GM19463 (cell line): ENCODE data around the gene BCAT1.

Experiments used
- ATAC-seq: cut with Tn5 transposase; IDR thresholded peaks from one replicate; pipeline ENCODE4 v1.9.1; 2021; ENCODE audit warnings: mild to moderate bottlenecking, moderate library complexity; ENCODE audit not compliant: unreplicated experiment

Gene BCAT1, protein sequence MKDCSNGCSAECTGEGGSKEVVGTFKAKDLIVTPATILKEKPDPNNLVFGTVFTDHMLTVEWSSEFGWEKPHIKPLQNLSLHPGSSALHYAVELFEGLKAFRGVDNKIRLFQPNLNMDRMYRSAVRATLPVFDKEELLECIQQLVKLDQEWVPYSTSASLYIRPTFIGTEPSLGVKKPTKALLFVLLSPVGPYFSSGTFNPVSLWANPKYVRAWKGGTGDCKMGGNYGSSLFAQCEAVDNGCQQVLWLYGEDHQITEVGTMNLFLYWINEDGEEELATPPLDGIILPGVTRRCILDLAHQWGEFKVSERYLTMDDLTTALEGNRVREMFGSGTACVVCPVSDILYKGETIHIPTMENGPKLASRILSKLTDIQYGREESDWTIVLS

GRCh38 chr12:24948757-24949722, at the start of gene BCAT1:
Gene BCAT1, minus strand, starts transcription at chr12:24949101. Its CDS starts 169 bp downstream, at chr12:24948932.
- peak; percentile 40 for ATAC-seq

DNA sequence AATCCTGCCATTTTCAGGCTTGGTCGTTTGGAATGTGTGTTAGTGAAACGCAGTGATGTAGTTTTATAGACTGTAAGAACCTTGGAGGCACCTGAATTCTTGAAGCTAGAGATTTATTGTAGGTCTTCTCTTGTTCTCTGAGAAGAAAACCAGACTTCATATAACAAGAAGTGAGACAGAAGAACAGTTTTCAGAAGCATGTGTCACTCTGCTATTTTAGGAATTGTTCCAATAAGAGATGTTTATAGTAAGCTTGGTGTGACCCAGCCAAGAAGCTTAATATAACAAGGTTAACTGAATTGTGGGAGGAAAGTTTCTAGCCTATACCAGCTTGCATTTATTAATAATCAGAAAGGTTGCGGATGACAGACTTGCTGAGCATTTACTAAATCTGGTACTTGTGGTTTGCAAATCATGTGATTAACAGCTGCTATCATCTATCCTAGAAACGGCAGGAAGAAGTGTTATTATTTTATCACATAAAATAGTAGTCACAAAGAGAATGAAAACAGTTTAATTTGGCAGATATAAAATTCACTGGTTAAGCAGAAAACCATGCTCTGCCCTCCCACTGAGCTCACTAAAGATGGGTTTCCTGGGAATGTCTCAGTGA, 49.2 kb upstream of the BCAT1 start:
- ATAC-seq = peak; percentile 75

DNA sequence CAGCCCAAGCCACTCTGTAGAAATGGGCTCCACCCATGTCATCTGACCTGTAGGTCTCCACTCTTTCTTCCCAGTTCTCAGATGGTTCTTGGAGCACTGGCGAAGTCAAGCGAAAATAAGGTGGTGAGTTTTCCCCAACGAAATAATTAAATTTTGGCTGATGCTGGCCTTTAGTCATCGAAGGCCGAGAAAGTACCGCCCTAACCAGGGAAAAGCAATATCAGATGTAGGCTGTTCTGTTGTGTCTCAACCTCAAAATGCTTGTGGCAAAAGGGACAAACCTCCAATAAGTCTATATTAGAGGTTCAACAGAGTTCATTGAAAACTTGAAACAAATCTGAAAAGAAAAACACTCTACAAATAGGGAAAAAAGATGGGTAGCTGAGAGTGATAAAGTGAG, 48.6 kb upstream of the BCAT1 start:
- ATAC-seq = no peak

DNA sequence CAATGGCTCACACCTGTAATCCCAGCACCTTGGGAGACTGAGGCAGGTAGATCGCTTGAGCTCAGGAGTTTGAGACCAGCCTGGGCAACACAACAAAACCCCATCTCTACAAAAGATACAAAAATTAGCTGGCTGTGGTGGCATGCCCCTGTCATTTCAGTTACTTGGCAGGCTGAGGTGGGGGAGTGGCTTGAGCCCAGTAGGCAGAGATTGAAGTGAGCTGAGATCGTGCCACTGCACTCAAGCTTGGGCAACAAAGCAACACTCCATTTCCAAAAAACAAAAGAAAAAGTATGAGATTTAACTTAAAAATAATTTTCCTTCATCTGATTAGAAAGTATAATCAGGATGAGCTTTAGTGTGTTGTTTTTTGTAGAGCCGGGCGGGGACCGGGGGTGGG, 47.9 kb upstream of the BCAT1 start:
- ATAC-seq = no peak

DNA sequence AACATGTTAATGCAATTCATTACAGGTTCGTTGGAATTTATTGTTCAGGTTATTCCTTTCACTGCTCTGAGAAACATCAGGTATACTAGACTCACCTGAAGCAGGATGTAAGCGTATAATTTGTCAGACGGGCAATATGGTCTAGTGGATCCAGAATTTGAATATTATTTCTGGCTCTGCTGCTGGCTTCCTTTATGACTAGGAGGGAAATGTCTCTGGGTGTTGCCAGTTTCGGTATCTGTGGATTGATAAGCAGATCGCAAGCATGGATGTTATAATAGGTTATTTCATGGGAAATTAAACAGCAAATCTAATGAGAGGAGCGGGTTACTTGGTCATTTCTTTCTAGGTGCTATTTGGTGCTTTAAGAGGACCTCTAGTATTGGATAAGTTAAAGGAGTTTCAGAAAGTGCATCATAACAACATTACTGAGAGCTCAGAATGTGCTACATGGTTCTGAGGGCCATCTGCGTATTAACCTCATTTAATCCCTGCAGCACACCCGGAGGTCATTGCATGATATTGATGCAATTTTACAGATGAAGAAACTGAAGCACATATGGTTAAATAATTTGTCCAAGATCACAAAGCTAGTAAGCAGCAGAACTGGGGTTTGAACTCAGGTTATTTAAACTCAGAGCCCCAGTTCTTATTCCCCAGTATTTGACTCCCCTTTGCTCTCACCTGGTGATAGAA, 47.3 kb upstream of the BCAT1 start:
- no peak for ATAC-seq

- no peak for ATAC-seq
These were observed 44.9 kb upstream of the BCAT1 start for GRCh38 chr12:24993793-24994192.

- peak; percentile 47 for ATAC-seq
These were observed 42.5 kb upstream of the BCAT1 start for GRCh38 chr12:24991209-24992049.

DNA sequence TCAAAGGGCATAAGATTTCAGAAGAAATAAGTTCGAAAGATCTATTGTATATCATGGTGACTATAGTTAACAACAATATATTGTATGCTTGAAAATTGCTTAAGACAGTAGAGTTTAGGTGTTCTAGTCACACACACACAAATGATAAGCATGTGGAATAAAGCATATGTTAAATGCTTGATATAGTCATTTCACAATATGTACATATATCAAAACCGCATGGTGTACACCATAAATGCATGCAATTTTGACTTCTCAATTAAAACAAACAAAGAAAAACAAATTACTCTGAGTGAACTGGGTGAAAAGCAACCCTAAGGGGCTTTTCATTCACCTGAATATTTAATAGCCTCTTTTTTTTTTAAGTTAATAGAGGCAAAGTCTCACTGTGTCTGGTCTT, 40.3 kb upstream of the BCAT1 start:
- ATAC-seq = no peak

- no peak for ATAC-seq
These were observed 33.3 kb upstream of the BCAT1 start for GRCh38 chr12:24982250-24982649.

- ATAC-seq = no peak
These were observed 31.3 kb upstream of the BCAT1 start for GRCh38 chr12:24979976-24980730.

DNA sequence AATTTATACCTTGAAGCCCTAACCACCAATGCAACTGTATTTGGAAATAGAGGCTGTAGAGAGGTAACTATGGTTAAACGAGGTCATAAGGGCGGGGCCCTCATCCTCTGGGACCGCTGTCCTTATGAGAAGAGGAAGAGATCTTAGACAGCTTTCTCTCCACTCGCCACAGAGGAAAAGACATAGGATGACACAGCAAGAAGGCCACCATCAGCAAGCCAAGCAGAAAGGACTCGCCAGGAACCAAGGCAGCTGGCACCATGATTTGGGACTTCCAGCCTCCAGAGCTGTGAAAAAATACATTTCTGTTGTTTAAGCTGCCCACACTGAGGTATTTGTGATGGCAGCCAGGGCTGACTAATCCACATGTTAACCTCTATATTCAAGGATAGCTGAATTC, 30.4 kb upstream of the BCAT1 start:
- ATAC-seq = no peak

DNA sequence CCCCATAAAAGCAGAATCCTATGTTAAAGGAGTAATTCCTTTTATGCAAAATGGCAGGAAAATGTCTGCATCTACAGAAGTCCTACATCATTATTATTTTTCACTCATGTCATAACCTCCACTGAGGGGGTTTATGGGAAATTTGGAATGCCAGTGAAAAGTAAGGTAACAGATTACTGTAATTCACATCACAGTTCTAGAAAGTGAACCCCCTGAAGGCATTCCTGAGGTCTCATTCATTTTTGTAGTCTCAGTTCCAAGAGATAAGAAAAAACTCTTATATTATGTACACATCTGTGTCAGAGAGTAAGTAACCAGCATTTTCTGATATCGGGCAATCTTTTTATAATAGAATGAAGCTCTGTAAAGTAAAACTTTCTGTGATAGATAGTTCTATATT, 28.8 kb upstream of the BCAT1 start:
- no peak for ATAC-seq

DNA sequence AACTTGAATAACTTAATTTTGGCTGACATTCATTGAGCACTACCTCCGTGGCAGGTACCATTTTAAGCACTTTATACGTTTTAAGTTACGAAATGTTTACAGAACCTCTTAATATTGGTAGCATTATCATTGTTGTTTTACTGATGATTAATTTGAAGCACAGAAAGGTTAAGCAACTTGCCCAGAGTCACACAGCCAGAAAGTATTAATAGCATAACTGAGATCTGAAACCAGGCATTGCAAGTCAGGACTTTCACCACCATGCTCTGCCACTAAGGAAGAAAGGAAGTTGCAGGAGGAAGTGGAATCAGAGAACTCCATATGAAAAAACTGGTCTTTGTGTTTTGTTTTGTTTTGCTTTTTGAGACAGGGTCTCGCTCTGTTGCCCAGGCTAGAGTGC, 28.2 kb upstream of the BCAT1 start:
- no peak for ATAC-seq

DNA sequence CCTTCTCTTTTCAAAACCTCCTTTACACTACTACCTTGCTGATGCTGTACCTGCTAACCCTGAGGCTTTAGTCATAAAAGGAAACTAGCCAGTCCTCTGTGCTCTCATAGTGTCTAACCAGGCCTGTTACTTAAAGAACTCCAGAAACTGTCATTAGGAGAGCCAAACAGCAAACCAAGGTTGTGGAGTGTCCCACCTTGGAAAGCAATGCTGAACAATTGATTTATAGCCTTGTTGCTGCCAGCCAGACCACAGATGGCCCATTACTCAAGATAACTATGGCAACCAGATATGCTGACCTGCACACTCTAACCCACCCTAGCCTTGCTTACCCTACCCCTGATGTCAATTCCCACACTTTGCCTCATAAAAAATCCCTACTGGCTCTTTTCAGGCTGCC, 26.5 kb upstream of the BCAT1 start:
- ATAC-seq = no peak

DNA sequence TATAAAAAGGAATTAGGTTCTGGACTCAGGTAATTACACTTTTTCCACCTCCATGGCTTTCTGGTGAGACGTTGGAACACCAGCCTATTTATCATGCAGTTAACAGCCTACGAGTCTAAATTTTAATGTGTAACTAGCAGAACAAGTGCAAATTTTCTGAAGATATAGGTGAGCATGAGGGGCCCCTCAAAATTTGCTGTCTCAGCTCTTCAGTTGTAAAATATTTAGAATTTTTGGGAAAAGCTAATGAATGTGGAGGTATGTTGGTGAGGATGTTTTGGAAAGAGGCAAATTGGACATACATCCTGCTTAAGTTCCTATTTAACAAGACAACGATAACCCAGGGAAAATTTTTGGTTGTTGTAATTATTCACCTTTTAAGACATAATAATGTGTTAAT, 25.3 kb upstream of the BCAT1 start:
- no peak for ATAC-seq

GRCh38 chr12:24972078-24972477, 23.2 kb upstream of the BCAT1 start:
- no peak for ATAC-seq

- no peak for ATAC-seq
These were observed 21.3 kb upstream of the BCAT1 start for GRCh38 chr12:24970177-24970576.

DNA sequence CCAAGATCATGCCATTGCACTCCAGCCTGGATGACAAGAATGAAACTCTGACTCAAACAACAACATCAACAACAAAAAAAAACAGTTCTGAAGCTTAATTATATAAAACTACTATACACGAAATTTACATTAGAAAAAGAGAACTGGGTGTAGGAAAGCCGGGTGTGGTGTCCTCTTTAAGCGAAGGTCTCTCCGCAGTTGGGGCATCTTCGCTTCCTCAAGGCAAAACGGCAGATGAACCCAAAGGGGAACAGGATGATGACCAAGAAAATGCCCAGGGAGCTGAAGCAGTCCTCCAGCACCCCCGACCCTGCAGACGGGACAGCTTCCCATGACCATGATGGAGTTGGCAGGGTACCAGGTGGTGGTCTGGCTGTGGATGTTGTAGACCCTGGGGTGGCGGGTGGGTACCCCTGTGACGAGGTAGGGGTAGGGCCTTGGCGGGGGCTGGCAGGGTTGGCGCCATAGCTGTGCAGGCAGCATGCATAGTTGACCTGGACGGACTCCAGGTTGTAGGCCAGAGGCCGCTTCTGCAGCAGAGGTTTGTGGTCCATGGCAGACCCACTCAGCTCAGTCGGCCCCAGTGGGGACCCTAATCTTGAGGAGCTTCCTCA, 18.2 kb upstream of the BCAT1 start:
- ATAC-seq = no peak

GRCh38 chr12:24964342-24964741, 15.4 kb upstream of the BCAT1 start:
- no peak for ATAC-seq
